Body of pancreas (tissue), 4 donors: Measurements from ENCODE around the gene FPR1. TPM values are rescaled to one million over a fixed set of nuclear protein-coding genes. Genes with fewer than 3 reads are reported as not detected.

Experiments
- ATAC-seq: fragments of 150-250 bp; one replicate; pipeline ENCODE4 v1.9.1; 2016
- DNase-seq, 4 donors: peaks; one replicate each; pipeline ENCODE4 v3.0.0-alpha.2; 2019
- H3K27ac ChIP-seq, 4 donors: fragments of 200-600 bp; sonication (generic); 1 replicate in 3 of 4; 2 replicates in 1 of 4; pipeline versions ENCODE4 v1.5.1 to v1.6.1; 2016 to 2019; ENCODE audit warnings: mild to moderate bottlenecking in 1 of 4, mixed read lengths in 1 of 4, moderate library complexity in 1 of 4
- H3K27me3 ChIP-seq, 2 donors: fragments of 200-600 bp; sonication (generic); one replicate each; pipeline ENCODE4 v1.6.0; 2016; ENCODE audit warnings: mild to moderate bottlenecking in 1 of 2
- H3K36me3 ChIP-seq, 2 donors: fragments of 200-600 bp; sonication (generic); replicated peaks in 1 of 2; 2 replicates each; pipeline ENCODE4 v1.5.1; 2016; ENCODE audit warnings: low read depth in 2 of 2; ENCODE audit not compliant: insufficient read depth in 1 of 2
- H3K4me1 ChIP-seq: fragments of 200-600 bp; sonication (generic); one replicate; pipeline ENCODE4 v1.6.0; 2016
- H3K4me3 ChIP-seq, 2 donors: fragments of 200-600 bp; sonication (generic); 1 replicate in 1 of 2; 2 replicates in 1 of 2; pipeline ENCODE4 v1.5.1; 2016 to 2019
- H3K9me3 ChIP-seq, 3 donors: fragments of 200-600 bp; sonication (generic); 1 replicate in 2 of 3; 2 replicates in 1 of 3; pipeline ENCODE4 v1.5.1; 2016
- POLR2A ChIP-seq, 3 donors: fragments of 450-650 bp; IDR thresholded peaks; one replicate each; pipeline ENCODE4 v1.6.1; 2016; ENCODE audit warnings: antibody characterized with exemption in 3 of 3, mild to moderate bottlenecking in 2 of 3
- WGBS, 2 donors: methylation state at CpG; one replicate each; pipeline ENCODE4 v1.1.5; 2017; 5-methylcytosine and 5-hydroxymethylcytosine counted together
- intact Hi-C: fragments of 100-400 bp; cut with DNase I; formaldehyde crosslinking; loops from one replicate; pipeline ENCODE4 v1.15.1; 2023
- total RNA-seq, 2 donors: library from RNA; depleted of rRNA; stranded (reverse); fragments of >200 nt; gene quantifications; one replicate each; pipeline ENCODE4 v1.1.0, GENCODE V29; 2016
- TF ChIP-seq, protein P1 (sequence below), 7 experiments: fragments of 450-650 bp in 4 of 7; fragments of 200-600 bp in 3 of 7; sonication (generic) in 3 of 7; IDR thresholded peaks; one replicate each; pipeline ENCODE4 v1.5.1; 2016 to 2019; ENCODE audit warnings: antibody characterized with exemption in 7 of 7

FPR1 gene
- total RNA-seq, 2 donors from 2014 or later: 4.7 TPM; not detected in 1

DNA sequence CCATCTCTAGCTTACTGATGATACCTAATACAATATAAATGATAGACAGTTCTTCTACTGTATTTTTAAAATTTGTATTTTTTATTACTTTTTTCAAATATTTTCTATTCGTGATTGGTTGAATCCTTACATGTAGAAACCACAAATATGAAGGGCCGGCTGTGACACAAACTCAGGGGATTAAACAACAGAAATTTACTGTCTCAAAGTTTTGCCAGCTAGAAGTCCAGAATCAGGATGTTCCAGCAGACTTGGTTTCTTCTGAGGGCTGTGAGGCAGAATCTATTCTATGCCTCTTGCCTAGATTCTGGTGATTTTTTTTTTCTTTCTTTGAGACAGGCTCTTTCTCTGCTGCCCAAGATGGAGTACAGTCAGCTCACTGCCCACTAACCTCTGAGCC, 13.8 kb downstream of the FPR1 start:
- intact Hi-C loops: no loop called here
- Histone ChIP-seq H3K4me1 (no peaks in the 10 kb centered on the region), H3K36me3 (no peaks in the 10 kb centered on the region), H3K4me3 (no peak overlapping the region), H3K9me3 (no peaks in the 10 kb centered on the region), H3K27ac (no peak overlapping the region), H3K27me3 (no peaks in the 10 kb centered on the region)
- DNase-seq (no peak), ATAC-seq (no peak)
- 52 to 56% methylated on average over 2 of the region's 2 CpGs for WGBS, 2 donors
- TF ChIP-seq, protein P1, sequence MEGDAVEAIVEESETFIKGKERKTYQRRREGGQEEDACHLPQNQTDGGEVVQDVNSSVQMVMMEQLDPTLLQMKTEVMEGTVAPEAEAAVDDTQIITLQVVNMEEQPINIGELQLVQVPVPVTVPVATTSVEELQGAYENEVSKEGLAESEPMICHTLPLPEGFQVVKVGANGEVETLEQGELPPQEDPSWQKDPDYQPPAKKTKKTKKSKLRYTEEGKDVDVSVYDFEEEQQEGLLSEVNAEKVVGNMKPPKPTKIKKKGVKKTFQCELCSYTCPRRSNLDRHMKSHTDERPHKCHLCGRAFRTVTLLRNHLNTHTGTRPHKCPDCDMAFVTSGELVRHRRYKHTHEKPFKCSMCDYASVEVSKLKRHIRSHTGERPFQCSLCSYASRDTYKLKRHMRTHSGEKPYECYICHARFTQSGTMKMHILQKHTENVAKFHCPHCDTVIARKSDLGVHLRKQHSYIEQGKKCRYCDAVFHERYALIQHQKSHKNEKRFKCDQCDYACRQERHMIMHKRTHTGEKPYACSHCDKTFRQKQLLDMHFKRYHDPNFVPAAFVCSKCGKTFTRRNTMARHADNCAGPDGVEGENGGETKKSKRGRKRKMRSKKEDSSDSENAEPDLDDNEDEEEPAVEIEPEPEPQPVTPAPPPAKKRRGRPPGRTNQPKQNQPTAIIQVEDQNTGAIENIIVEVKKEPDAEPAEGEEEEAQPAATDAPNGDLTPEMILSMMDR (IDR thresholded peaks at IDR 0.05): no peak
- no peak for TF ChIP-seq POLR2A (IDR thresholded peaks at IDR 0.05)

DNA sequence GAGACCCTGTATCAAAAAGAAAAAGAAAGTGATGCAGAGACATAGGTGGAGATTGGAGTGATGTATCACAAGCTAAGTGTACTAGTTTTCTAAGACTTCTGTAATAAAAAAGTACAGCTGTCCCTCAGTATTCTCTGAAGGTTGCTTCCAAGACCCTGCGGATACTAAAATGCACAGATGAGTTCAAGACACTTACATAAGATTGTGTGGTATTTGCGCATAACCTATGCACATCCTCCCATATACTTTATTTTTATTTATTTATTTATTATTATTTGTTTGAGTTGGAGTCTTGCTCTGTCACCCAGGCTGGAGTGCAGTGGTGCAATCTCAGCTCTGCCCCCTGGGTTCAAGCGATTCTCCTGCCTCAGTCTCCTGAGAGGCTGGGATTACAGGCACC, 14.3 kb downstream of the FPR1 start:
- Histone ChIP-seq H3K9me3 (no peaks in the 10 kb centered on the region), H3K27me3 (no peaks in the 10 kb centered on the region), H3K4me1 (no peaks in the 10 kb centered on the region), H3K36me3 (no peaks in the 10 kb centered on the region), H3K4me3 (no peak overlapping the region), H3K27ac (no peak overlapping the region)
- intact Hi-C loops: no loop called here
- WGBS, 2 donors: 76 to 80% methylated on average over 3 of the region's 3 CpGs
- no peak for DNase-seq
- ATAC-seq: no peak
- no peak for TF ChIP-seq POLR2A (IDR thresholded peaks at IDR 0.05)
- TF ChIP-seq, protein P1 (IDR thresholded peaks at IDR 0.05): no peak

DNA sequence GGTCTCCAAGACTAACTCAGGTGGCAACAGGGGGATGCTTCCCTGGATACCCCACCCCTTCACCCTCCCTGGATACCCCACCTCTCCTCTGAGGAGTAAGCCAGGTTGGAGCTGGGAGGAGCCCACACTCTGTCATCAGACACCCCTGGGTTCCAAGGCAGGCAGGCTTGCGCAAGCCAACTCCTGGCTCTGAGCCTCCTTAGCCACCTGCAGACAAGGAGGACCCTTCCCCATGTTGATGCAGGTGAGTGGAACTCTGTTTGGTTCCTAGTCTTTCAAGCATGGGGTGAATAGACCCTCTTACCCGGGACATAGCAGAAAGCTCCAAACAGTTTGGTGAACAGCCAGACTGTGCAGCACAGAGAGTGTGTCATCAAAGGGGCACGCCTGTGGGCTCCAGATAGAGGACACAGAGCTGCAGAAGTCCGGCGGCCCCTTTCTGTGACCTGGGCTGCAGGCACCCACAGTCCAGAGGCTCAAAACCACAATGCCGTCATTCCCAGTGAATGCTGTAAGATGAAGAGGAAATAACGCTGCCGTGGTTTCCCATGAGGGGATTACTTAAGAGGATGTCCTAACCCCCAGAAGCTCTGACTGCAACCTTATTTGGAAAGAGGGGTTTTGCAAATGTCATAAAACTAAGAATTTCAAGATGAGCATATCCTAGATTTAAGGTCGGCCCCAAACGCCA, 15.8 kb downstream of the FPR1 start:
- H3K4me3 ChIP-seq: no peak overlapping the region
- ATAC-seq (peak; percentile 24), DNase-seq (peak in 3 of 4 donors; percentile 26 to 85 (median 29))
- H3K4me1 ChIP-seq: no peaks in the 10 kb centered on the region
- no peak overlapping the region for H3K27ac ChIP-seq
- intact Hi-C loops: no loop called here
- no peaks in the 10 kb centered on the region for H3K27me3 ChIP-seq
- H3K36me3 ChIP-seq: no peaks in the 10 kb centered on the region
- TF ChIP-seq POLR2A (IDR thresholded peaks at IDR 0.05): peak in 1 of 3 donors; percentile 19
- TF ChIP-seq, protein P1 (IDR thresholded peaks at IDR 0.05): no peak
- 45 to 73% methylated on average over 6 to 10 of the region's 10 CpGs for WGBS, 2 donors
- H3K9me3 ChIP-seq: no peaks in the 10 kb centered on the region

DNA sequence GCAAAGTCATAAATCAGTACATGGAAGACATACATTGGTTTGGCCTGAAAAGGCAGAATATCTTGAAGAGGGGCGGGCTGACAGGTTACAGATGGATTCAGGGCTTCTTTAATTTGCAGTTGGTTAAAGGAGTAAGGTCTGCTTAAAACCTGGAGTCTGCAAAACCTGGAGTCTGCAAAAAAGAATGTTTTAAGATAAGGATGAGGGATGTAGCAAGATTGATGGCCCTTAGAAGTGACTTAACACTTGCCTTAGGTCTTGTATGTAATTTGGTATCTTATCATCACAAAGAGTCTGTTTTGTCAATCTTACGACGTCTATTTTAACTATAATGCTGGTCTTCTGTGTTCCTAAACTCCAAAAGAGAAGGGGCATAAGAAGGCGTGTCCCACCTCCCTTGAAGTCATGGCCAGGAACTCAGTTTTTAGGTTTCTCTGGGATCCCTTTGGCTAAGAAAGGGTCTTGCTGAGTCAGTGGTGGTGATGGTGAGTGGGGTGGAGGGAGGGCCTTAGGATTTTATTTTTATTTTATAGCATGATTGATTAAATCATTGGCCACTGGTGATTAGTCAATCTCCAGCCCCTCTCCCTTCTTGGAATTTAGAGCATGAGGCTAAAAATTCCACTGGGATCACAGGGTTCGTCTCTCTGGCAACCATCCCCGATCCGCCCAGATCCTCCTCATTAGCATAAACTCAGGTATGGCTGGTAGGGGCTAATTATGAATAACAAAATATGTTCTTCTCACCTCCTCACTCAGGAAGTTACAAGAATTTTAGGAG, 17.7 kb downstream of the FPR1 start:
- no peak overlapping the region for H3K27ac ChIP-seq
- H3K9me3 ChIP-seq: no peaks in the 10 kb centered on the region
- ATAC-seq (no peak), DNase-seq (no peak)
- H3K36me3 ChIP-seq: no peaks in the 10 kb centered on the region
- WGBS, 2 donors: 39 to 47% methylated on average over 7 of the region's 7 CpGs
- H3K27me3 ChIP-seq: no peaks in the 10 kb centered on the region
- no peak overlapping the region for H3K4me3 ChIP-seq
- TF ChIP-seq, protein P1 (IDR thresholded peaks at IDR 0.05): no peak
- TF ChIP-seq POLR2A (IDR thresholded peaks at IDR 0.05): no peak
- intact Hi-C loops: no loop called here
- no peaks in the 10 kb centered on the region for H3K4me1 ChIP-seq
